ENCODE results near the gene HTR2B.

HTR2B gene

GRCh38 chr2:231127936-231128335 is 3.1 kb upstream of the HTR2B start:
- Histone ChIP-seq H3K9me3 (ENCODE audit: control extremely low read depth in 1 of 5, control insufficient read depth in 4 of 5, insufficient read depth in 2 of 5, low read depth in 1 of 5, low read length in 4 of 5) (no peaks in the 10 kb centered on the region), H3K27ac (ENCODE audit: insufficient read depth in 1 of 2, low read depth in 1 of 2, low read length in 2 of 2, poor library complexity in 1 of 2, severe bottlenecking in 2 of 2) (no peak overlapping the region), H3K4me1 (ENCODE audit: control extremely low read depth in 1 of 4, control insufficient read depth in 4 of 4, insufficient read depth in 4 of 4, low read length in 3 of 4) (no peaks in the 10 kb centered on the region), H3K4me3 (ENCODE audit: control insufficient read depth in 1 of 7, extremely low read depth in 1 of 7, insufficient read depth in 4 of 7, low read depth in 2 of 7, low read length in 6 of 7) (no peak overlapping the region), H3K36me3 (ENCODE audit: control insufficient read depth in 4 of 4, insufficient read depth in 4 of 4, low read length in 3 of 4) (peaks cover 0 to 5% (median 0%) of the 10 kb centered on the region in 4 experiments), H3K27me3 (replicated peaks in 2 of 5; ENCODE audit: control insufficient read depth in 4 of 5, insufficient read depth in 5 of 5, low read length in 4 of 5) (no peaks in the 10 kb centered on the region)
- no peak for DNase-seq
- POLR2A ChIA-PET, result no interaction called here
- WGBS (ENCODE audit: insufficient coverage), result no CpG with 5 or more reads among the region's 1 CpG
- CTCF ChIA-PET, result interaction anchor here (1.3 kb wide), 1 partner anchor 237 kb away, joined by 3 read pairs; no protein-coding TSS in a partner anchor

- Histone ChIP-seq H3K9me3 (ENCODE audit: control extremely low read depth in 1 of 5, control insufficient read depth in 4 of 5, insufficient read depth in 2 of 5, low read depth in 1 of 5, low read length in 4 of 5) (no peaks in the 10 kb centered on the region), H3K27ac (ENCODE audit: insufficient read depth in 1 of 2, low read depth in 1 of 2, low read length in 2 of 2, poor library complexity in 1 of 2, severe bottlenecking in 2 of 2) (no peak overlapping the region), H3K4me3 (ENCODE audit: control insufficient read depth in 1 of 7, extremely low read depth in 1 of 7, insufficient read depth in 4 of 7, low read depth in 2 of 7, low read length in 6 of 7) (no peak overlapping the region), H3K4me1 (ENCODE audit: control extremely low read depth in 1 of 4, control insufficient read depth in 4 of 4, insufficient read depth in 4 of 4, low read length in 3 of 4) (no peaks in the 10 kb centered on the region), H3K36me3 (ENCODE audit: control insufficient read depth in 4 of 4, insufficient read depth in 4 of 4, low read length in 3 of 4) (peaks cover 0 to 5% (median 0%) of the 10 kb centered on the region in 4 experiments), H3K27me3 (replicated peaks in 2 of 5; ENCODE audit: control insufficient read depth in 4 of 5, insufficient read depth in 5 of 5, low read length in 4 of 5) (no peaks in the 10 kb centered on the region)
- WGBS (ENCODE audit: insufficient coverage), result 98% methylated on average over 5 of the region's 9 CpGs
- no peak for DNase-seq
- CTCF ChIA-PET, result interaction anchor here (1.3 kb wide), 1 partner anchor 237 kb away, joined by 3 read pairs; no protein-coding TSS in a partner anchor
- POLR2A ChIA-PET, result no interaction called here
Measured at GRCh38 chr2:231127480-231127879, 2.6 kb upstream of the HTR2B start.

GRCh38 chr2:231126123-231126522 is 1.3 kb upstream of the HTR2B start:
- H3K9me3 ChIP-seq (ENCODE audit: control extremely low read depth in 1 of 5, control insufficient read depth in 4 of 5, insufficient read depth in 2 of 5, low read depth in 1 of 5, low read length in 4 of 5), result no peaks in the 10 kb centered on the region
- no peak for DNase-seq
- POLR2A ChIA-PET, result no interaction called here
- H3K36me3 ChIP-seq (ENCODE audit: control insufficient read depth in 4 of 4, insufficient read depth in 4 of 4, low read length in 3 of 4), result peaks cover 0 to 5% (median 0%) of the 10 kb centered on the region in 4 experiments
- H3K27me3 ChIP-seq (replicated peaks in 2 of 5; ENCODE audit: control insufficient read depth in 4 of 5, insufficient read depth in 5 of 5, low read length in 4 of 5), result no peaks in the 10 kb centered on the region
- CTCF ChIA-PET, result interaction anchor here (1.4 to 1.5 kb wide), 3 partner anchors 14 to 274 kb away, joined by 3 read pairs; no protein-coding TSS in a partner anchor
- H3K4me1 ChIP-seq (ENCODE audit: control extremely low read depth in 1 of 4, control insufficient read depth in 4 of 4, insufficient read depth in 4 of 4, low read length in 3 of 4), result no peaks in the 10 kb centered on the region
- no peak overlapping the region for H3K4me3 ChIP-seq (ENCODE audit: control insufficient read depth in 1 of 7, extremely low read depth in 1 of 7, insufficient read depth in 4 of 7, low read depth in 2 of 7, low read length in 6 of 7)
- 100% methylated on average over 3 of the region's 7 CpGs for WGBS (ENCODE audit: insufficient coverage)
- no peak overlapping the region for H3K27ac ChIP-seq (ENCODE audit: insufficient read depth in 1 of 2, low read depth in 1 of 2, low read length in 2 of 2, poor library complexity in 1 of 2, severe bottlenecking in 2 of 2)

GRCh38 chr2:231123362-231123898 is 1.4 kb downstream of the HTR2B start:
- H3K27ac ChIP-seq (ENCODE audit: insufficient read depth in 1 of 2, low read depth in 1 of 2, low read length in 2 of 2, poor library complexity in 1 of 2, severe bottlenecking in 2 of 2), result no peak overlapping the region
- no peak for DNase-seq
- H3K9me3 ChIP-seq (ENCODE audit: control extremely low read depth in 1 of 5, control insufficient read depth in 4 of 5, insufficient read depth in 2 of 5, low read depth in 1 of 5, low read length in 4 of 5), result no peaks in the 10 kb centered on the region
- no peaks in the 10 kb centered on the region for H3K4me1 ChIP-seq (ENCODE audit: control extremely low read depth in 1 of 4, control insufficient read depth in 4 of 4, insufficient read depth in 4 of 4, low read length in 3 of 4)
- ChIA-PET POLR2A (no interaction called here), CTCF (interaction anchor here (1.1 to 1.3 kb wide), 2 partner anchors 26 to 288 kb away, joined by 3 to 4 read pairs; no protein-coding TSS in a partner anchor)
- H3K27me3 ChIP-seq (replicated peaks in 2 of 5; ENCODE audit: control insufficient read depth in 4 of 5, insufficient read depth in 5 of 5, low read length in 4 of 5), result no peaks in the 10 kb centered on the region
- 100% methylated on average over 1 of the region's 4 CpGs for WGBS (ENCODE audit: insufficient coverage)
- no peak overlapping the region for H3K4me3 ChIP-seq (ENCODE audit: control insufficient read depth in 1 of 7, extremely low read depth in 1 of 7, insufficient read depth in 4 of 7, low read depth in 2 of 7, low read length in 6 of 7)
- H3K36me3 ChIP-seq (ENCODE audit: control insufficient read depth in 4 of 4, insufficient read depth in 4 of 4, low read length in 3 of 4), result peaks cover 0 to 2% (median 0%) of the 10 kb centered on the region in 4 experiments

- no peaks in the 10 kb centered on the region for H3K4me1 ChIP-seq (ENCODE audit: control extremely low read depth in 1 of 4, control insufficient read depth in 4 of 4, insufficient read depth in 4 of 4, low read length in 3 of 4)
- H3K27me3 ChIP-seq (replicated peaks in 2 of 5; ENCODE audit: control insufficient read depth in 4 of 5, insufficient read depth in 5 of 5, low read length in 4 of 5), result no peaks in the 10 kb centered on the region
- no peak overlapping the region for H3K27ac ChIP-seq (ENCODE audit: insufficient read depth in 1 of 2, low read depth in 1 of 2, low read length in 2 of 2, poor library complexity in 1 of 2, severe bottlenecking in 2 of 2)
- no peak overlapping the region for H3K4me3 ChIP-seq (ENCODE audit: control insufficient read depth in 1 of 7, extremely low read depth in 1 of 7, insufficient read depth in 4 of 7, low read depth in 2 of 7, low read length in 6 of 7)
- peaks cover 0 to 7% (median under 1%) of the 10 kb centered on the region in 4 experiments for H3K36me3 ChIP-seq (ENCODE audit: control insufficient read depth in 4 of 4, insufficient read depth in 4 of 4, low read length in 3 of 4)
- H3K9me3 ChIP-seq (ENCODE audit: control extremely low read depth in 1 of 5, control insufficient read depth in 4 of 5, insufficient read depth in 2 of 5, low read depth in 1 of 5, low read length in 4 of 5), result no peaks in the 10 kb centered on the region
- WGBS (ENCODE audit: insufficient coverage), result 100% methylated on average over 2 of the region's 2 CpGs
- POLR2A ChIA-PET, result no interaction called here
- CTCF ChIA-PET, result no interaction called here
- no peak for DNase-seq
Measured at GRCh38 chr2:231118614-231118942, 6.3 kb downstream of the HTR2B start.

GRCh38 chr2:231117922-231118613 is 6.8 kb downstream of the HTR2B start:
- H3K36me3 ChIP-seq (ENCODE audit: control insufficient read depth in 4 of 4, insufficient read depth in 4 of 4, low read length in 3 of 4), result peaks cover 0 to 9% (median 2%) of the 10 kb centered on the region in 4 experiments

GRCh38 chr2:231117148-231117547 is 7.7 kb downstream of the HTR2B start:
- CTCF ChIA-PET, result no interaction called here
- no peaks in the 10 kb centered on the region for H3K4me1 ChIP-seq (ENCODE audit: control extremely low read depth in 1 of 4, control insufficient read depth in 4 of 4, insufficient read depth in 4 of 4, low read length in 3 of 4)

More at GRCh38 chr2:231117922-231118613, 6.8 kb downstream of the HTR2B start:
- POLR2A ChIA-PET, result no interaction called here
- no peak for DNase-seq
- no peaks in the 10 kb centered on the region for H3K4me1 ChIP-seq (ENCODE audit: control extremely low read depth in 1 of 4, control insufficient read depth in 4 of 4, insufficient read depth in 4 of 4, low read length in 3 of 4)
- H3K4me3 ChIP-seq (ENCODE audit: control insufficient read depth in 1 of 7, extremely low read depth in 1 of 7, insufficient read depth in 4 of 7, low read depth in 2 of 7, low read length in 6 of 7), result no peak overlapping the region
- H3K27me3 ChIP-seq (replicated peaks in 2 of 5; ENCODE audit: control insufficient read depth in 4 of 5, insufficient read depth in 5 of 5, low read length in 4 of 5), result no peaks in the 10 kb centered on the region
- WGBS (ENCODE audit: insufficient coverage), result 87% methylated on average over 3 of the region's 4 CpGs
- H3K27ac ChIP-seq (ENCODE audit: insufficient read depth in 1 of 2, low read depth in 1 of 2, low read length in 2 of 2, poor library complexity in 1 of 2, severe bottlenecking in 2 of 2), result no peak overlapping the region
- CTCF ChIA-PET, result no interaction called here
- no peaks in the 10 kb centered on the region for H3K9me3 ChIP-seq (ENCODE audit: control extremely low read depth in 1 of 5, control insufficient read depth in 4 of 5, insufficient read depth in 2 of 5, low read depth in 1 of 5, low read length in 4 of 5)

More at GRCh38 chr2:231117148-231117547, 7.7 kb downstream of the HTR2B start:
- Histone ChIP-seq H3K4me3 (ENCODE audit: control insufficient read depth in 1 of 7, extremely low read depth in 1 of 7, insufficient read depth in 4 of 7, low read depth in 2 of 7, low read length in 6 of 7) (no peak overlapping the region), H3K27me3 (replicated peaks in 2 of 5; ENCODE audit: control insufficient read depth in 4 of 5, insufficient read depth in 5 of 5, low read length in 4 of 5) (no peaks in the 10 kb centered on the region), H3K36me3 (ENCODE audit: control insufficient read depth in 4 of 4, insufficient read depth in 4 of 4, low read length in 3 of 4) (peaks cover 0 to 9% (median 2%) of the 10 kb centered on the region in 4 experiments), H3K9me3 (ENCODE audit: control extremely low read depth in 1 of 5, control insufficient read depth in 4 of 5, insufficient read depth in 2 of 5, low read depth in 1 of 5, low read length in 4 of 5) (no peaks in the 10 kb centered on the region), H3K27ac (ENCODE audit: insufficient read depth in 1 of 2, low read depth in 1 of 2, low read length in 2 of 2, poor library complexity in 1 of 2, severe bottlenecking in 2 of 2) (no peak overlapping the region)
- no peak for DNase-seq
- WGBS (ENCODE audit: insufficient coverage), result no CpG with 5 or more reads among the region's 1 CpG
- POLR2A ChIA-PET, result no interaction called here

Data from common myeloid progenitor, CD34-positive (primary cell).